ENCODE results near the gene ZNF146.
"Not testable (repeated sequence)": the region's sequence is repeated elsewhere in the genome, so short reads cannot be mapped to it uniquely, and the experiment has no call there.

Gene ZNF146

DNA sequence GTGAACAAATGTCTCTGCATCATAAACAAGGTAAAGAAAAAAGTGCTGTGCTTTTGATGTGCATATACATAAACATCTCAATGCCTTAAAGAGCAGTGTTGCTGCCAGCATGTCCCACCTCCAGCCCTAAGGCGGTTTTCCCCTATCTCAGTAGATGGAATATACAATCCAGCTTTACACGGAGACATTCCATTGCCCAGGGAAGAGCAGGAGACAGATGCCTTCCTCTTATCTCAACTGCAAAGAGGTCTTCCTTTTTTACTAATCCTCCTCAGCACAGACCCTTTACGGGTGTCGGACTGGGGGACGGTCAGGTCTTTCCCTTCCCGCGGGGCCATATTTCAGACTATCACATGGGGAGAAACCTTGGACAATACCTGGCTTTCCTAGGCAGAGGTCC, 18.7 kb downstream of the ZNF146 start:
- not testable (repeated sequence) for H2BK5ac ChIP-seq (ENCODE audit: low read depth, low read length, poor library complexity, severe bottlenecking); H4K8ac ChIP-seq (ENCODE audit: low read length); H2BK15ac ChIP-seq (ENCODE audit: low read depth, poor library complexity, severe bottlenecking); H2AFZ ChIP-seq (ENCODE audit: low read depth, low read length); H3K4ac ChIP-seq (ENCODE audit: low read depth in 1 of 2, low read length in 2 of 2); H3K18ac ChIP-seq (ENCODE audit: low read depth in 1 of 2, low read length in 2 of 2); H2AK5ac ChIP-seq (ENCODE audit: low read length, severe bottlenecking); H2BK12ac ChIP-seq (ENCODE audit: low read length in 2 of 2); DNase-seq; H3K27ac ChIP-seq (ENCODE audit: low read length, poor library complexity, severe bottlenecking); H3K4me3 ChIP-seq (ENCODE audit: insufficient read depth in 1 of 2, low read depth in 1 of 2, low read length in 2 of 2); H4K91ac ChIP-seq (ENCODE audit: low read length); H3K9ac ChIP-seq (ENCODE audit: low read length); H2BK120ac ChIP-seq (ENCODE audit: low read depth, low read length); H3K4me2 ChIP-seq (ENCODE audit: low read length, poor library complexity, severe bottlenecking); H3K23ac ChIP-seq (ENCODE audit: low read length in 2 of 2); H3K4me1 ChIP-seq (ENCODE audit: control insufficient read depth, insufficient read depth, low read depth, low read length); H3K27me3 ChIP-seq (ENCODE audit: control insufficient read depth in 1 of 2, insufficient read depth in 1 of 2, low read length in 2 of 2); H3K14ac ChIP-seq (ENCODE audit: low read length in 2 of 2)
- Histone ChIP-seq H3K36me3 (ENCODE audit: control insufficient read depth in 1 of 2, insufficient read depth in 2 of 2, low read depth in 1 of 2, low read length in 2 of 2) (peaks cover 67 to 98% of the 10 kb centered on the region in 2 experiments), H3K79me1 (replicated peaks; ENCODE audit: low read length, poor library complexity, severe bottlenecking) (peaks cover 34% of the 10 kb centered on the region), H3K9me3 (ENCODE audit: control insufficient read depth, low read length) (peaks cover 88% of the 10 kb centered on the region)
- 75% methylated on average over 2 of the region's 7 CpGs for WGBS

- Histone ChIP-seq H3K36me3 (ENCODE audit: control insufficient read depth in 1 of 2, insufficient read depth in 2 of 2, low read depth in 1 of 2, low read length in 2 of 2) (peaks cover 56 to 88% of the 10 kb centered on the region in 2 experiments), H3K4me1 (ENCODE audit: control insufficient read depth, insufficient read depth, low read depth, low read length) (no peaks in the 10 kb centered on the region), H3K14ac (ENCODE audit: low read length in 2 of 2) (no peak overlapping the region), H3K18ac (ENCODE audit: low read depth in 1 of 2, low read length in 2 of 2) (no peak overlapping the region), H4K8ac (ENCODE audit: low read length) (no peak overlapping the region), H2AK5ac (ENCODE audit: low read length, severe bottlenecking) (no peak overlapping the region), H3K27me3 (ENCODE audit: control insufficient read depth in 1 of 2, insufficient read depth in 1 of 2, low read length in 2 of 2) (no peaks in the 10 kb centered on the region), H2BK12ac (ENCODE audit: low read length in 2 of 2) (no peak overlapping the region), H2BK5ac (ENCODE audit: low read depth, low read length, poor library complexity, severe bottlenecking) (no peak overlapping the region), H3K27ac (ENCODE audit: low read length, poor library complexity, severe bottlenecking) (no peak overlapping the region), H3K23ac (ENCODE audit: low read length in 2 of 2) (no peak overlapping the region), H3K4me3 (ENCODE audit: insufficient read depth in 1 of 2, low read depth in 1 of 2, low read length in 2 of 2) (peak overlapping the region in 1 of 2 experiments; percentile 50), H2BK120ac (ENCODE audit: low read depth, low read length) (no peak overlapping the region), H3K79me1 (replicated peaks; ENCODE audit: low read length, poor library complexity, severe bottlenecking) (peaks cover 26% of the 10 kb centered on the region), H3K9ac (ENCODE audit: low read length) (no peak overlapping the region), H3K9me3 (ENCODE audit: control insufficient read depth, low read length) (peaks cover 80% of the 10 kb centered on the region), H2BK15ac (ENCODE audit: low read depth, poor library complexity, severe bottlenecking) (no peak overlapping the region), H3K4ac (ENCODE audit: low read depth in 1 of 2, low read length in 2 of 2) (no peak overlapping the region), H4K91ac (ENCODE audit: low read length) (no peak overlapping the region), H3K4me2 (ENCODE audit: low read length, poor library complexity, severe bottlenecking) (no peak overlapping the region), H2AFZ (ENCODE audit: low read depth, low read length) (no peak overlapping the region)
- 92% methylated on average over 2 of the region's 6 CpGs for WGBS
- DNase-seq, result no peak
These were observed 21.5 kb downstream of the ZNF146 start for GRCh38 chr19:36236304-36236945.

DNA sequence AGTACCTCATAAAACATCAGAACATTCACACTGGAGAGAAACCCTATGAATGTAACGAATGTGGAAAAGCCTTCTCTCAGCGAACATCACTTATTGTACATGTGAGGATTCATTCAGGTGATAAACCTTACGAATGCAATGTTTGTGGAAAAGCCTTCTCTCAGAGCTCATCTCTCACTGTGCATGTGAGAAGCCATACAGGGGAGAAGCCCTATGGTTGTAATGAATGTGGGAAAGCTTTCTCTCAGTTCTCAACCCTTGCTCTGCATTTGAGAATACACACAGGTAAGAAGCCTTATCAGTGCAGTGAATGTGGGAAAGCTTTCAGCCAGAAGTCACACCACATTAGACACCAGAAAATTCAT, 22.0 kb downstream of the ZNF146 start:
- H3K79me1 ChIP-seq (replicated peaks; ENCODE audit: low read length, poor library complexity, severe bottlenecking), result peaks cover 26% of the 10 kb centered on the region
- H3K4ac ChIP-seq (ENCODE audit: low read depth in 1 of 2, low read length in 2 of 2), result no peak overlapping the region
- no peak overlapping the region for H3K27ac ChIP-seq (ENCODE audit: low read length, poor library complexity, severe bottlenecking)
- peak overlapping the region in 1 of 2 experiments; percentile 50 for H3K4me3 ChIP-seq (ENCODE audit: insufficient read depth in 1 of 2, low read depth in 1 of 2, low read length in 2 of 2)
- DNase-seq, result no peak
- H2BK120ac ChIP-seq (ENCODE audit: low read depth, low read length), result no peak overlapping the region
- peaks cover 51 to 83% of the 10 kb centered on the region in 2 experiments for H3K36me3 ChIP-seq (ENCODE audit: control insufficient read depth in 1 of 2, insufficient read depth in 2 of 2, low read depth in 1 of 2, low read length in 2 of 2)
- no peak overlapping the region for H2AFZ ChIP-seq (ENCODE audit: low read depth, low read length)
- no peak overlapping the region for H2AK5ac ChIP-seq (ENCODE audit: low read length, severe bottlenecking)
- no peaks in the 10 kb centered on the region for H3K27me3 ChIP-seq (ENCODE audit: control insufficient read depth in 1 of 2, insufficient read depth in 1 of 2, low read length in 2 of 2)
- no peak overlapping the region for H3K18ac ChIP-seq (ENCODE audit: low read depth in 1 of 2, low read length in 2 of 2)
- H4K8ac ChIP-seq (ENCODE audit: low read length), result no peak overlapping the region
- no peak overlapping the region for H2BK12ac ChIP-seq (ENCODE audit: low read length in 2 of 2)
- H3K4me1 ChIP-seq (ENCODE audit: control insufficient read depth, insufficient read depth, low read depth, low read length), result no peaks in the 10 kb centered on the region
- H3K4me2 ChIP-seq (ENCODE audit: low read length, poor library complexity, severe bottlenecking), result no peak overlapping the region
- no peak overlapping the region for H4K91ac ChIP-seq (ENCODE audit: low read length)
- no peak overlapping the region for H2BK5ac ChIP-seq (ENCODE audit: low read depth, low read length, poor library complexity, severe bottlenecking)
- peaks cover 76% of the 10 kb centered on the region for H3K9me3 ChIP-seq (ENCODE audit: control insufficient read depth, low read length)
- H3K14ac ChIP-seq (ENCODE audit: low read length in 2 of 2), result no peak overlapping the region
- H2BK15ac ChIP-seq (ENCODE audit: low read depth, poor library complexity, severe bottlenecking), result no peak overlapping the region
- no peak overlapping the region for H3K9ac ChIP-seq (ENCODE audit: low read length)
- no peak overlapping the region for H3K23ac ChIP-seq (ENCODE audit: low read length in 2 of 2)
- WGBS, result 100% methylated on average over 3 of the region's 3 CpGs

DNA sequence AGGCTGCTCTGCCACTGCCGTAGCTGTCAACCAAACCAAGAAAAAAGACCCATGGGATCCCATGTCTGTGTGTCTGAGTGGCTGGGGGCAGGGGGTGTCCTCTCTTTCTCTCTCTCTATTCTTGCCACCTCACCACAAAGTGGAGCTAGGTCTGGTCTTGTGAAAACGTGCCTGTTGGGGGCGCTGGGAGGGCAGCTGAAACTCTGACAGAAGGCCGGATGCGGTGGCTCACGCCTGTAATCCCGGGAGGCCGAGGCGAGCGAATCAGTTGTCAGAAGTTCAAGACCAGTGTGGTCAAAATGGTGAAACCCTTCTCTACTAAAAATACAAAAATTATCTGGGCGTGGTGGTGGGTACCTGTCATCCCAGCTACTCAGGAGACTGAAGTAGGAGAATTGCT, 29.2 kb downstream of the ZNF146 start:
- Histone ChIP-seq H4K91ac (ENCODE audit: low read length) (no peak overlapping the region), H2BK12ac (ENCODE audit: low read length in 2 of 2) (no peak overlapping the region), H3K18ac (ENCODE audit: low read depth in 1 of 2, low read length in 2 of 2) (no peak overlapping the region), H3K4ac (ENCODE audit: low read depth in 1 of 2, low read length in 2 of 2) (no peak overlapping the region), H3K4me3 (ENCODE audit: insufficient read depth in 1 of 2, low read depth in 1 of 2, low read length in 2 of 2) (no peak overlapping the region), H3K27me3 (ENCODE audit: control insufficient read depth in 1 of 2, insufficient read depth in 1 of 2, low read length in 2 of 2) (peaks cover 5 to 15% of the 10 kb centered on the region in 2 experiments), H2BK5ac (ENCODE audit: low read depth, low read length, poor library complexity, severe bottlenecking) (no peak overlapping the region), H3K79me1 (replicated peaks; ENCODE audit: low read length, poor library complexity, severe bottlenecking) (no peaks in the 10 kb centered on the region), H2AK5ac (ENCODE audit: low read length, severe bottlenecking) (no peak overlapping the region), H3K4me2 (ENCODE audit: low read length, poor library complexity, severe bottlenecking) (no peak overlapping the region), H2BK15ac (ENCODE audit: low read depth, poor library complexity, severe bottlenecking) (no peak overlapping the region), H3K23ac (ENCODE audit: low read length in 2 of 2) (no peak overlapping the region), H3K14ac (ENCODE audit: low read length in 2 of 2) (no peak overlapping the region), H3K36me3 (ENCODE audit: control insufficient read depth in 1 of 2, insufficient read depth in 2 of 2, low read depth in 1 of 2, low read length in 2 of 2) (peaks cover 12 to 13% of the 10 kb centered on the region in 2 experiments), H4K8ac (ENCODE audit: low read length) (no peak overlapping the region), H2BK120ac (ENCODE audit: low read depth, low read length) (no peak overlapping the region), H3K27ac (ENCODE audit: low read length, poor library complexity, severe bottlenecking) (no peak overlapping the region), H3K9me3 (ENCODE audit: control insufficient read depth, low read length) (peaks cover 10% of the 10 kb centered on the region), H3K4me1 (ENCODE audit: control insufficient read depth, insufficient read depth, low read depth, low read length) (peaks cover 8% of the 10 kb centered on the region), H3K9ac (ENCODE audit: low read length) (no peak overlapping the region), H2AFZ (ENCODE audit: low read depth, low read length) (no peak overlapping the region)
- no peak for DNase-seq
- WGBS, result 90% methylated on average over 8 of the region's 11 CpGs

Data from mesenchymal stem cell (in vitro differentiated cells and primary cell).